ENCODE results near the gene ENPP3.

Gene ENPP3

GRCh38 chr6:131775886-131776285 lies 138.8 kb downstream of the ENPP3 start:
- Histone ChIP-seq H3K27ac (ENCODE audit: low read depth, low read length) (no peak overlapping the region), H3F3A (ENCODE audit: insufficient read depth) (no peaks in the 10 kb centered on the region), H3K9me2 (replicated peaks; ENCODE audit: insufficient read depth, low read length) (no peaks in the 10 kb centered on the region), H3K9ac (ENCODE audit: low read length) (no peak overlapping the region), H2AFZ (ENCODE audit: low read depth, low read length, severe bottlenecking) (no peak overlapping the region), H3K4me2 (ENCODE audit: low read depth, low read length, poor library complexity, severe bottlenecking) (no peak overlapping the region), H3K27me3 (ENCODE audit: low read length) (no peaks in the 10 kb centered on the region), H3K9me3 (ENCODE audit: insufficient read depth, low read length) (no peaks in the 10 kb centered on the region), H3K36me3 (ENCODE audit: low read length) (no peaks in the 10 kb centered on the region), H3K4me3 (ENCODE audit: insufficient read depth, low read length, poor library complexity, severe bottlenecking) (no peak overlapping the region), H4K20me1 (ENCODE audit: low read depth, low read length) (no peaks in the 10 kb centered on the region), H3K79me2 (ENCODE audit: insufficient read depth, low read length) (no peaks in the 10 kb centered on the region)
- TF ChIP-seq CTCF (IDR thresholded peaks at IDR 0.05; ENCODE audit: insufficient read depth, low read length, poor library complexity, severe bottlenecking) (no peak), EZH2phosphoT487 (conservative IDR thresholded peaks at IDR 0.05; ENCODE audit: low read length) (no peak)

GRCh38 chr6:131776985-131777384 lies 139.9 kb downstream of the ENPP3 start:
- TF ChIP-seq CTCF (IDR thresholded peaks at IDR 0.05; ENCODE audit: insufficient read depth, low read length, poor library complexity, severe bottlenecking): no peak
- TF ChIP-seq EZH2phosphoT487 (conservative IDR thresholded peaks at IDR 0.05; ENCODE audit: low read length): no peak
- no peaks in the 10 kb centered on the region for H3K27me3 ChIP-seq (ENCODE audit: low read length)

GRCh38 chr6:131778169-131778568 lies 141.1 kb downstream of the ENPP3 start:
- Histone ChIP-seq H3F3A (ENCODE audit: insufficient read depth) (no peaks in the 10 kb centered on the region), H3K79me2 (ENCODE audit: insufficient read depth, low read length) (no peaks in the 10 kb centered on the region), H3K9ac (ENCODE audit: low read length) (no peak overlapping the region), H3K36me3 (ENCODE audit: low read length) (no peaks in the 10 kb centered on the region), H3K4me2 (ENCODE audit: low read depth, low read length, poor library complexity, severe bottlenecking) (no peak overlapping the region), H3K9me3 (ENCODE audit: insufficient read depth, low read length) (no peaks in the 10 kb centered on the region), H3K4me3 (ENCODE audit: insufficient read depth, low read length, poor library complexity, severe bottlenecking) (no peak overlapping the region), H2AFZ (ENCODE audit: low read depth, low read length, severe bottlenecking) (no peak overlapping the region), H3K27ac (ENCODE audit: low read depth, low read length) (no peak overlapping the region), H4K20me1 (ENCODE audit: low read depth, low read length) (no peaks in the 10 kb centered on the region), H3K9me2 (replicated peaks; ENCODE audit: insufficient read depth, low read length) (no peaks in the 10 kb centered on the region), H3K27me3 (ENCODE audit: low read length) (no peaks in the 10 kb centered on the region)
- TF ChIP-seq EZH2phosphoT487 (conservative IDR thresholded peaks at IDR 0.05; ENCODE audit: low read length) (no peak), CTCF (IDR thresholded peaks at IDR 0.05; ENCODE audit: insufficient read depth, low read length, poor library complexity, severe bottlenecking) (no peak)

More at GRCh38 chr6:131776985-131777384, 139.9 kb downstream of the ENPP3 start:
- Histone ChIP-seq H3K79me2 (ENCODE audit: insufficient read depth, low read length) (no peaks in the 10 kb centered on the region), H3K9ac (ENCODE audit: low read length) (no peak overlapping the region), H3K36me3 (ENCODE audit: low read length) (no peaks in the 10 kb centered on the region), H2AFZ (ENCODE audit: low read depth, low read length, severe bottlenecking) (no peak overlapping the region), H3K27ac (ENCODE audit: low read depth, low read length) (no peak overlapping the region), H3K9me2 (replicated peaks; ENCODE audit: insufficient read depth, low read length) (no peaks in the 10 kb centered on the region), H4K20me1 (ENCODE audit: low read depth, low read length) (no peaks in the 10 kb centered on the region), H3K4me3 (ENCODE audit: insufficient read depth, low read length, poor library complexity, severe bottlenecking) (no peak overlapping the region), H3F3A (ENCODE audit: insufficient read depth) (no peaks in the 10 kb centered on the region), H3K4me2 (ENCODE audit: low read depth, low read length, poor library complexity, severe bottlenecking) (no peak overlapping the region), H3K9me3 (ENCODE audit: insufficient read depth, low read length) (no peaks in the 10 kb centered on the region)
